ENCODE results near the gene TGM2.

Gene TGM2

GRCh38 chr20:38148328-38149102, 16.6 kb downstream of the TGM2 start:
- TF ChIP-seq CTCF (IDR thresholded peaks at IDR 0.05; ENCODE audit: low read depth, low read length) = no peak
- no peak overlapping the region for H3K4me3 ChIP-seq (ENCODE audit: low read depth, low read length)

DNA sequence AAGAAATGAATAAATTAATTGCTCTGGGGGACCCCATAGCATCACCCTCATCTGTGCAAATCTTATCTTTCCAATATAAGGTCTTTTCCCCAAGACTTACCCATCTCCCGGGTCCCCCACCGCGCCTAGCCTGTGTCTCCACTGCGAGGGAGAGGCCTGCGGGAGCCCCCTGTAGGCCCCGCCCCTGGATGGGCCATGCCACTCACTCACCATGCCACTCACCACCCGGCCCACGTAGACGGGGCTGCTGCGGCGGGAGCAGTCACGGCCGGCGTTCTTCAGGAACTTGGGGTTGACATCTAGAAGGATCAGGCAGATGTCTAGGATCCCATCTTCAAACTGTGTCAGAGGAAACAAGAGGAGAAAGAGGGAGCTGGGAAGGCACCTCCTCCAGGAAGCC, 17.3 kb downstream of the TGM2 start:
- no peak for TF ChIP-seq CTCF (IDR thresholded peaks at IDR 0.05; ENCODE audit: low read depth, low read length)
- no peak overlapping the region for H3K4me3 ChIP-seq (ENCODE audit: low read depth, low read length)

DNA sequence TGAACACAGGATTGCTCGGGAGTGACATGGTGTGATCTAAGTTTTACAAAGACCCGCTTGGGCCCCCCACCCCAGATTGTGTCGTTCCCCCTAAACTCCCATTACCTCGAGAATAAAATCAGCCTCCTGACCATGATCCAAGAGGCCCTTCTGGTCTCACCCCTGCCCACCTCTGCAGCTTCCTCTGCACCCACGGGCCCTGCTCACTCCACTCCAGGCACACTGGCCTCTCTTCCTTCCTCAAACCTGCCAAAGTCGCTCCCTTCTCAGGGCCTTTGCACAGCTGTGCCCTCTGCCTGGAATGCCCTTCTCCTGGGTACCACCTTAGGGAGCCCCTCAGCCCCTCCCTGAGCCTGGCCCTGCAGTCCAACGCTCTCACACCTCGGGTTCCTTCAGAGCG, 17.9 kb downstream of the TGM2 start:
- H3K4me3 ChIP-seq (ENCODE audit: low read depth, low read length) = no peak overlapping the region
- no peak for TF ChIP-seq CTCF (IDR thresholded peaks at IDR 0.05; ENCODE audit: low read depth, low read length)

DNA sequence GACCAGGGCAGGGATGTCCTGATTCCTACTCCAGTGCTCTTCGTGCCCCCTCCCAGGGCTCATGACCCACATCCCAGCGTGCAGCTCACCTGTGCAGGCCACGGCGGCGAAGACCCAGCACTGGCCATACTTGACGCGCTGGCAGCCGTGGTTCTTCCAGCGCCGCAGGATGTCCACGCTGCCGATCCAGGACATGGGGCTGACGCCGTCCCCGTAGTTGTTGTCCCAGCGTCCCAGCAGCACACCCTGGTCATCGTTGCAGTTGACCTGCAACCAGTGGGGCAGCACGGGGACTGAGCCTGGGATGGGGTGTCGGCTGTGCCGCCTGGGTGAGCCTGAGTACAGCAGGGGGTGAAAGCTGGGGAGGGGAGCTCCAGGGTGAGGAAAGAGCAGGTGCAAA, 18.4 kb downstream of the TGM2 start:
- TF ChIP-seq CTCF (IDR thresholded peaks at IDR 0.05; ENCODE audit: low read depth, low read length) = no peak
- H3K4me3 ChIP-seq (ENCODE audit: low read depth, low read length) = no peak overlapping the region

- no peak overlapping the region for H3K4me3 ChIP-seq (ENCODE audit: low read depth, low read length)
- no peak for TF ChIP-seq CTCF (IDR thresholded peaks at IDR 0.05; ENCODE audit: low read depth, low read length)
Measured at GRCh38 chr20:38146156-38146555, 18.9 kb downstream of the TGM2 start.

DNA sequence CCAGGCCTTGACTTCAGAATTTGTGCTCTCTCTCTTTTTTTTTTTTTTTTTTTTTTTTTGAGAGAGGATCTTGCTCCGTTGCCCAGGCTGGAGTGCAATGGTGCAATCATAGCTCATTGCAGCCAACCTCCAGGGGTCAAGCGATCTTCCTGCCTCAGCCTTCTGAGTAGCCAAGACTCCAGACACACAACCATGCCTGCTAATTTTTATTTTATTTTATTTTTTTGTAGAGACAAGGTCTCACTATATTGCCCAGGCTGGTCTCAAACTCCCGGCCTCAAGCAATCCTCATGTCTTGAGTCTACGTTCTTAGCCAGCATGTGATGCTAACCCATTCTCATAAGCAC, 19.4 kb downstream of the TGM2 start:
- no peak overlapping the region for H3K4me3 ChIP-seq (ENCODE audit: low read depth, low read length)
- TF ChIP-seq CTCF (IDR thresholded peaks at IDR 0.05; ENCODE audit: low read depth, low read length) = no peak

DNA sequence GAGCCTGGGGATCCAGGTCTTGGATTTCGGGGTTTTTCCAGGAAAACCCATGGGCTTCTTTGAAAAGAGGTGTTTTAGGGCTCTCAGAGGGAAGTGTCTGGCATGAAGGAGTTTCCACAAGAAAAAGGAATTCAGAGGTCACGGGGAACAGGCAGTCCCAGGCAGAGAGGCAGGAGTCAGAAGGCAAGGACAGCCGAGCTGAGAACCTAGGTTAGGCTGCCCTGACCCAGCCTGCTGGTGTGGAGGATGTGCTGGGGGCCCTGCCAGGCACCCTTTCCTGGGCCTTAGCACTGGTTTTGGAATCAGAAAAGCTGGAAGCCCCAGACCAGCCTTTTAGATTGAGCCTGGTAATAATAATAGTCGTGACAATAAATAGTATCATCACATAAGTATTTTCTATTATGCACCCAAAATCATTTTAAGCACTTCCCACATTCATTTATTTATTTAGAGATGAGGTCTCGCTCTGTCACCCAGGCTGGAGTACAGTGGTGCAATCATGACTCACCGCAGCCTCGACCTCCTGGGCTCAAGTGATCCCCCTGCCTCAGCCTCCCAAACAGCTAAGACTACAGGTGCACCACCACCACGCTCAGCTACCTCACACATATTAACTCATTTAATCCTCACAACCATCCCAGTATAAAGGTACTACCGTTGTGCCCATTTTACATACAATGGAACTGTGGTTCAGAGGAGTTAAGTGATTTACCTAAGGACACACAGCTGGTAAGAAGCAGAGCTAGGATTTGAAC, 19.9 kb downstream of the TGM2 start:
- H3K4me3 ChIP-seq (ENCODE audit: low read depth, low read length) = no peak overlapping the region
- TF ChIP-seq CTCF (IDR thresholded peaks at IDR 0.05; ENCODE audit: low read depth, low read length) = no peak

Data from WI38 (cell line).